Bronchial epithelial cell (primary cell): ENCODE data around the gene ALPG. TPM values are rescaled to one million over a fixed set of nuclear protein-coding genes. Genes with fewer than 3 reads are reported as not detected.
A peak's percentile ranks its signal among the peaks of the same experiment; 100 is the strongest.
"Not testable (repeated sequence)": the region's sequence is repeated elsewhere in the genome, so short reads cannot be mapped to it uniquely, and the experiment has no call there.

Experiments
- DNase-seq: peaks from one replicate; pipeline ENCODE4 v3.0.0-alpha.2; 2010; ENCODE audit warnings: low read depth
- FAIRE-seq: peaks from 2 replicates; lab custom pipeline; 2011; peaks lifted over from hg19 to GRCh38; lab: Jason Lieb, UNC
- H3K27me3 ChIP-seq: 2 replicates; pipeline ENCODE4 v1.5.1; 2011; ENCODE audit warnings: low read length; ENCODE audit not compliant: control insufficient read depth, insufficient read depth
- H3K36me3 ChIP-seq: 2 replicates; pipeline ENCODE4 v1.5.1; 2011; ENCODE audit warnings: low read length; ENCODE audit not compliant: control insufficient read depth, insufficient read depth
- H3K4me3 ChIP-seq: 2 replicates; pipeline ENCODE4 v1.5.1; 2011; ENCODE audit warnings: mild to moderate bottlenecking, low read depth, low read length, control low read depth
- total RNA-seq: library from RNA; depleted of rRNA; stranded (reverse); fragments of >200 nt; gene quantifications from 2 replicates; pipeline ENCODE4 v1.2.1, GENCODE V29; 2014
- TF ChIP-seq, protein P1 (sequence below): IDR thresholded peaks from 2 replicates; pipeline ENCODE4 v1.5.1; 2011; ENCODE audit warnings: mild to moderate bottlenecking, moderate library complexity, low read length, control low read depth, inconsistent platforms; ENCODE audit not compliant: insufficient read depth, severe bottlenecking

ALPG gene
- total RNA-seq, 1 donor from 2014 or later, result not detected

DNA sequence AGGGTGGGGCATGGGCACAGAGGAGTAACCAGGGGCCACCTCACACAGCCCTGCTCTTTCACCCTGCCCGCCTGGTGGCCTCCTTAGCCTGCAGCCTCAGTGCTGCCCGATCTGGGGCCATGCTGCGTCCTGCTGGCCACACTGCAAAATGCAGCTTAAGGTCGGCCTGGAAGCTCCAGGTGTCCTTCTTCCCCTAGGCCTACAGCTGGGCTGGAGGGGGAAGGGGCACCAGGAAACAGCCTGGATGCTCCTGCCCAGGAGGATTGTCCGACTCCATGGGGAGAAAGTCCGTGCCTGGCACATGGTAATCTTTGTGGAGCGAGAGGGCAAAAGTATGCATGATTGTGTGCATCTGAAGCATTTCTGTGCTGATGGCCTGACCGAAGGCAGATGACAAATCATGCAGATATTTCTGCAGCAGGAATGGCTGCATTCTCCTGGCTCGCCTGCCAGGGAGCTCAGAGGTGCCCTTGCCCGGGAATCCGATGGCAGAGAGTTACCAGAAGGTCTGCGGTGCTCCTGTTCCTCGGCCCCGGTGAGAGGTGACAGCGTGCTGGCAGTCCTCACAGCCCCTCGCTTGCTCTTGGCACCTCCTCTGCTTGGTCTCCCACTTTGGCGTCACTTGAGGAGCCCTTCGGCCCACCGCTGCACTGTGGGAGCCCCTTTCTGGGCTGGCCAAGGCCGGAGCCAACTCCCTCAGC is 40.9 kb upstream of the ALPG start:
- Histone ChIP-seq H3K36me3 (no peaks in the 10 kb centered on the region), H3K4me3 (no peak overlapping the region), H3K27me3 (no peaks in the 10 kb centered on the region)
- FAIRE-seq (no peak), DNase-seq (no peak)
- TF ChIP-seq, protein P1, sequence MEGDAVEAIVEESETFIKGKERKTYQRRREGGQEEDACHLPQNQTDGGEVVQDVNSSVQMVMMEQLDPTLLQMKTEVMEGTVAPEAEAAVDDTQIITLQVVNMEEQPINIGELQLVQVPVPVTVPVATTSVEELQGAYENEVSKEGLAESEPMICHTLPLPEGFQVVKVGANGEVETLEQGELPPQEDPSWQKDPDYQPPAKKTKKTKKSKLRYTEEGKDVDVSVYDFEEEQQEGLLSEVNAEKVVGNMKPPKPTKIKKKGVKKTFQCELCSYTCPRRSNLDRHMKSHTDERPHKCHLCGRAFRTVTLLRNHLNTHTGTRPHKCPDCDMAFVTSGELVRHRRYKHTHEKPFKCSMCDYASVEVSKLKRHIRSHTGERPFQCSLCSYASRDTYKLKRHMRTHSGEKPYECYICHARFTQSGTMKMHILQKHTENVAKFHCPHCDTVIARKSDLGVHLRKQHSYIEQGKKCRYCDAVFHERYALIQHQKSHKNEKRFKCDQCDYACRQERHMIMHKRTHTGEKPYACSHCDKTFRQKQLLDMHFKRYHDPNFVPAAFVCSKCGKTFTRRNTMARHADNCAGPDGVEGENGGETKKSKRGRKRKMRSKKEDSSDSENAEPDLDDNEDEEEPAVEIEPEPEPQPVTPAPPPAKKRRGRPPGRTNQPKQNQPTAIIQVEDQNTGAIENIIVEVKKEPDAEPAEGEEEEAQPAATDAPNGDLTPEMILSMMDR, result peak; percentile 50

DNA sequence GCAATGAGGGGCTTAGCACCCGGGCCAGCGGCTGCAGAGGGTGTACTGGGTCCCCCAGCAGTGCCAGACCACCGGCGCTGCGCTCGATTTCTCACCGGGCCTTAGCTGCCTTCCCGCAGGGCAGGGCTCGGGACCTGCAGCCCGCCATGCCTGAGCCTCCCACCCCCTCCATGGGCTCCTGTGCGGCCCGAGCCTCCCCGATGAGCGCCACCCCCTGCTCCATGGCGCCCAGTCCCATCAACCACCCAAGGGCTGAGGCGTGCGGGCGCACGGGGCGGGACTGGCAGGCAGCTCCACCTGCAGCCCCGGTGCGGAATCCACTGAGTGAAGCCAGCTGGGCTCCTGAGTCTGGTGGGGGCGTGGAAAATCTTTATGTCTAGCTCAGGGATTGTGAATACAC is 40.2 kb upstream of the ALPG start:
- not testable (repeated sequence) for FAIRE-seq, DNase-seq, H3K36me3 ChIP-seq, H3K4me3 ChIP-seq, H3K27me3 ChIP-seq

DNA sequence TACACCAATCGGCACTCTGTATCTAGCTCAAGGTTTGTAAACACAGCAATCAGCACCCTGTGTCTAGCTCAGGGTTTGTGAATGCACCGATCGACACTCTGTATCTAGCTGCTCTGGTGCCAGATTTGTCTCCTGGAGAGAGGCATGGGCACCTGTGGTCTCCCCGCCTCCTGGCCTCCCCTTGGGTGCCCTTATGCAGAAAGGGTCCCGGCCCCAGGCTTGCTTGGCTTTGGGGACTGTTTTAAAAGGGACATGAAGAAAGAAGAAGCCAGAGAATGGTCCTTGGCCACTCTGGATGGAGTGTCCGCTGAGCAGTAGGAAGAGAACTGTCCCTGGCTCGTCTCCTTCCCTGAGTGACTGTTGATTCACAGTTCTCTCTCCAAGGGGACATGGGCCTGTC is 39.6 kb upstream of the ALPG start:
- no peak for DNase-seq
- TF ChIP-seq, protein P1, result no peak

DNA sequence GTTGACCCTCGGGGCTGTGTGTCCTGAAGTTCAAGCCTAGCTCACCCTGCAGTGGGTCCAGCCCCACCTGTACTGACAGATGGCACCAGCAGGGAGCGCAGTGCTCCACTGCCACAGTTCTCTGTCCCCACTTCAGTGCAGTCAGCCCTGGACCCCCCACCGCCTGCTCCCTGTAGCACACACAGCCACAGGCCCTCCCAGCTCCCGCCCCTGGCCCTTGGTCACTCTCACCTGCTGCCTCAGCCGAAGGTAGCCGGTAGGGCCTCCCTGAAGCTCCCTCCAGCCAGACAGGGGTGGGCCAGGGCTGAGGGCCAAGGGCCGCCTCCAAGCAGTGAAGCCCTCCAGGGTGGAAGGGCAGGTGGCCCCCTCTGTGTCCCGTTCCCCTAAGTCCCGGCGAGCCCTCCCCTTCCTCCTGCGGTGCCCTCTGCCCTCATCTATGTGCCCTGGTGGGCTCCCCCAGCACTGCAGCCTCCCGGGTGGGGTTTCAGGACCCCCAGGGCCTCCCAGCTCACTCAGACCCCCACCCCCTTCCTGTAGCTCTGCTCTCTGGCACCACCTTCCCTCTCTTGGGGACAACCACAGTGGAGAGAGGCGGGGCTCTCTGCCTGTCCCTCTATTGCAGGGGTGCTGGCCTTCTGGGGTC is 38.9 kb upstream of the ALPG start:
- H3K27me3 ChIP-seq, result no peaks in the 10 kb centered on the region
- no peak for FAIRE-seq
- TF ChIP-seq, protein P1, result peak; percentile 10
- no peak overlapping the region for H3K4me3 ChIP-seq
- no peak for DNase-seq
- no peaks in the 10 kb centered on the region for H3K36me3 ChIP-seq

More for the DNA sequence above, 39.6 kb upstream of the ALPG start:
- FAIRE-seq, result no peak
- H3K4me3 ChIP-seq, result no peak overlapping the region
- no peaks in the 10 kb centered on the region for H3K27me3 ChIP-seq
- H3K36me3 ChIP-seq, result no peaks in the 10 kb centered on the region

DNA sequence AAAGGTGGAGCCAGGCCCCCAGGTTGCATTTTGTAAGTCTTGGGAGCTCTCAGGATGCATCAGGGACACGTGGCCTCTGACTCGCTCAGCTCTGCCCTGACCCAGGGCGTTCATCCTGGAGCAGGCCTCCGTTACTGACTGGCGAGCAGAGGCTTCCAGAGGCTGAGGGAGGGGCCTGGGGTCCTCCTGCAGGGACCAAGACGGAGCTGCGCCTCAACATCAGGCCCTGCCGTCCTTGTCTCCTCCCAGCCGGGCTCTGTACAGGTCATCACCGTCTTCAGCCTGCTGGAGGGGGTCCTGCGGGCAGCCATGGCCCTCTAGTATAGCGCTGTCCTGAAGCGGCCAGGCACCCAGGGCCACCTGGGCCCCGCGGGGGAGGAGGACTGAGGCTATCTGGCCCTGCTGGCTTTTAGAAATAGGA is 38.3 kb upstream of the ALPG start:
- FAIRE-seq, result no peak
- Histone ChIP-seq H3K36me3 (no peaks in the 10 kb centered on the region), H3K27me3 (no peaks in the 10 kb centered on the region), H3K4me3 (no peak overlapping the region)
- DNase-seq, result peak; percentile 28
- TF ChIP-seq, protein P1, result no peak

DNA sequence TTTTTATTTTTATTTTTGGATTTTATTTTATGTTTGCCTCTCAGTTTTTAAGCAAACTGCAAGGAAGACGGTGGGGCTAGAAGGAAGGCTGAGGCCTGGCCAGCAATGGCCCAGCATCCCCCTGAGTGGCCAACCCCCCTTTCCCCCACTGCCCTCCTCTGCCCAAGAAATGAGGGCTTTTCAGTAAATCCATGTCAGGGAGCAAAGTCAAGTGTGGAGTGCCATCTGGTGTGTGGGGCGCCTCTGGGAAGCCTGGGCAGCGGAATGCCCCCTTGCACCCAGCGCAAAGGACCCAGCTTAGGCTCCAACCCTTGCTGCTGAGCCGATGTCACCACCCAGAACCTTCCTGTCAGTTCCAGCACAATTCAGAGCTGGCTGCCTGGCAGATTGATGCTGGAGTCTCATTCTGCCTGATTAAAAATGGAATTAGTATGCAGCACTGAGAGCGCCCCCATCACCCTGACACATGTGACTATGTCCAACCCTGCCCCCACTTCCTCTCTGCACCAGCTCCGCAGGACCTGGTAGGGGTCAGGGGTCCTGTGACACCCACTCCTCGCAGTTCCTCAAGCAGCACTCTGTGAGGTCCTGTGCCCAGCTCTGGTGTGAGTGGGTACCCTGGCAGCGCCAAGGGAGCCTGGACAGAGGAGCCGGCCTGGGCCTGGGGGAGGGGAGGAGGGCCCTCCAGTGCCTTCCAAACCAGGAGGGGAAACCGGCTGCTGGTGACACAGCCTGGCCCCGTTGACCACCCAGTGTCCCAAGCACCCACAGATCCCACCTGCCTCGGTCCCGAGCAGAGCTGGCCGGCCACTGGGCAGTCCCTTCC is 37.3 kb upstream of the ALPG start:
- DNase-seq (no peak), FAIRE-seq (no peak)
- Histone ChIP-seq H3K27me3 (no peaks in the 10 kb centered on the region), H3K4me3 (no peak overlapping the region), H3K36me3 (no peaks in the 10 kb centered on the region)
- TF ChIP-seq, protein P1, result no peak

DNA sequence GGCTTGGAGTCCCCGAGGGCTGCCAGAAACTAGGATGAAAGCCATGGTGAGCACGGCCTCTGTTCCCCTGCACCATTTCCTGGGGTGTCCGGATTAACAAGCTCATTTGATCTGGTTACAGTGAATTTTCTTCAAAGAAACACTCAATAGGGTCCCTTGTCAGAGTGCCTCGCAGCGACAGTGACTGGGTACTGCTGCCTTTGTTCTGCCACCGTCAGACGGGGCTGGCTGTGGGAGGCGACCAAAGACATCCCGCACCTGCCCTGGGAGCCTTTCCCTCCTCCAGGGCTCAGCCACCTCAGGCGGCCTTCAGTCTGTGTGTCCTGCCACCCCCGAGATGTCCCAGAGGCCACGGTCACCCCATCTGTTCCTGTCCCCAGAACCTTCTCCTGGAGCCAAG is 36.6 kb upstream of the ALPG start:
- H3K36me3 ChIP-seq, H3K27me3 ChIP-seq, FAIRE-seq, H3K4me3 ChIP-seq, DNase-seq: not testable (repeated sequence)
